ENCODE results near the gene C17orf75. TPM values are rescaled to one million over a fixed set of nuclear protein-coding genes. Genes with fewer than 3 reads are reported as not detected.

The C17orf75 gene
- total and polyA plus RNA-seq, 8 donors = 6.3 to 17.5 (median 8.4) TPM

- FAIRE-seq (no peak), DNase-seq (no peak), ATAC-seq (no peak)
- Histone ChIP-seq H3K4me3 (no peak overlapping the region), H3K9me3 (no peaks in the 10 kb centered on the region), H3K36me3 (no peaks in the 10 kb centered on the region), H3K27ac (no peak overlapping the region), H3K27me3 (no peaks in the 10 kb centered on the region), H3K4me1 (no peaks in the 10 kb centered on the region)
- TF ChIP-seq CTCF (IDR thresholded peaks at IDR 0.05) = no peak
- intact Hi-C loops (cut with DNase I) = no loop called here
- 77 to 84% methylated on average over 9 of the region's 9 CpGs for WGBS, 2 donors
Measured at GRCh38 chr17:32314636-32315035, 27.3 kb downstream of the C17orf75 start.

GRCh38 chr17:32311028-32311536, 30.9 kb downstream of the C17orf75 start:
- WGBS, 2 donors = 24 to 27% methylated on average over 9 of the region's 9 CpGs

GRCh38 chr17:32307658-32308057, 34.3 kb downstream of the C17orf75 start:
- no peak for FAIRE-seq
- ATAC-seq = no peak

More at GRCh38 chr17:32311028-32311536, 30.9 kb downstream of the C17orf75 start:
- Histone ChIP-seq H3K27ac (no peak overlapping the region), H3K36me3 (no peaks in the 10 kb centered on the region), H3K27me3 (no peaks in the 10 kb centered on the region), H3K4me3 (no peak overlapping the region), H3K9me3 (no peaks in the 10 kb centered on the region), H3K4me1 (no peaks in the 10 kb centered on the region)
- FAIRE-seq = no peak
- ATAC-seq = peak in 1 of 4 donors; percentile 35
- DNase-seq = no peak
- TF ChIP-seq CTCF (IDR thresholded peaks at IDR 0.05) = no peak
- intact Hi-C loops (cut with DNase I) = no loop called here

GRCh38 chr17:32305049-32305448, 36.9 kb downstream of the C17orf75 start:
- H3K4me3 ChIP-seq = no peak overlapping the region
- intact Hi-C loops (cut with DNase I) = no loop called here
- H3K27ac ChIP-seq = no peak overlapping the region
- no peaks in the 10 kb centered on the region for H3K4me1 ChIP-seq
- H3K36me3 ChIP-seq = no peaks in the 10 kb centered on the region
- H3K27me3 ChIP-seq = no peaks in the 10 kb centered on the region
- WGBS, 2 donors = 82 to 84% methylated on average over 9 of the region's 9 CpGs
- FAIRE-seq (no peak), ATAC-seq (no peak), DNase-seq (no peak)
- TF ChIP-seq CTCF (IDR thresholded peaks at IDR 0.05) = no peak
- H3K9me3 ChIP-seq = no peaks in the 10 kb centered on the region

More at GRCh38 chr17:32307658-32308057, 34.3 kb downstream of the C17orf75 start:
- WGBS, 2 donors = 55 to 58% methylated on average over 4 of the region's 4 CpGs
- Histone ChIP-seq H3K4me1 (no peaks in the 10 kb centered on the region), H3K27me3 (no peaks in the 10 kb centered on the region), H3K36me3 (no peaks in the 10 kb centered on the region), H3K27ac (no peak overlapping the region), H3K4me3 (no peak overlapping the region), H3K9me3 (no peaks in the 10 kb centered on the region)
- no peak for TF ChIP-seq CTCF (IDR thresholded peaks at IDR 0.05)
- no peak for DNase-seq
- intact Hi-C loops (cut with DNase I) = no loop called here

- intact Hi-C loops (cut with DNase I) = no loop called here
- TF ChIP-seq CTCF (IDR thresholded peaks at IDR 0.05) = no peak
Measured at GRCh38 chr17:32303781-32304288, 38.1 kb downstream of the C17orf75 start.

More at GRCh38 chr17:32303781-32304288, 38.1 kb downstream of the C17orf75 start:
- no peak for DNase-seq
- H3K4me3 ChIP-seq = no peak overlapping the region
- FAIRE-seq = no peak
- H3K4me1 ChIP-seq = no peaks in the 10 kb centered on the region
- H3K36me3 ChIP-seq = no peaks in the 10 kb centered on the region
- H3K27me3 ChIP-seq = no peaks in the 10 kb centered on the region
- peak in 2 of 4 donors; percentile 16 to 21 for ATAC-seq
- H3K9me3 ChIP-seq = no peaks in the 10 kb centered on the region
- H3K27ac ChIP-seq = peak overlapping the region in 2 of 4 donors; percentile 62
- WGBS, 2 donors = 59 to 60% methylated on average over 2 of the region's 2 CpGs

Measured in pancreas (tissue), 10 donors.